HepG2 (cell line): Measurements from ENCODE around the gene S100A5. TPM values are rescaled to one million over a fixed set of nuclear protein-coding genes. Genes with fewer than 3 reads are reported as not detected.

Experiments used
- ERF ChIP-seq: IDR thresholded peaks from 2 replicates; pipeline ENCODE4 v1.6.1; 2018; ENCODE audit warnings: missing biosample characterization, missing genetic modification reagents
- GLMP ChIP-seq: sonication (generic); formaldehyde crosslinking; IDR thresholded peaks from 2 replicates; pipeline ENCODE4 v1.9.0; 2021; ENCODE audit warnings: missing genetic modification reagents, mild to moderate bottlenecking, borderline replicate concordance
- KAT8 ChIP-seq: IDR thresholded peaks from 2 replicates; pipeline ENCODE4 v1.6.1; 2016; ENCODE audit warnings: missing genetic modification reagents, missing compliant biosample characterization
- NFYB ChIP-seq: sonication (generic); formaldehyde crosslinking; IDR thresholded peaks from 2 replicates; pipeline ENCODE4 v1.4.0; 2020; ENCODE audit warnings: missing genetic modification reagents
- PRDM10 ChIP-seq: sonication (generic); formaldehyde crosslinking; IDR thresholded peaks from 2 replicates; pipeline ENCODE4 v1.4.0; 2020; ENCODE audit warnings: low read depth, missing genetic modification reagents
- REL ChIP-seq: sonication (generic); formaldehyde crosslinking; conservative IDR thresholded peaks from 2 replicates; pipeline ENCODE4 v1.8.0; 2022; ENCODE audit warnings: mild to moderate bottlenecking, missing genetic modification reagents, moderate library complexity
- RELA ChIP-seq: sonication (generic); formaldehyde crosslinking; IDR thresholded peaks from 2 replicates; pipeline ENCODE4 v1.4.0; 2020; ENCODE audit warnings: missing genetic modification reagents
- REPIN1 ChIP-seq: sonication (generic); formaldehyde crosslinking; IDR thresholded peaks from 2 replicates; pipeline ENCODE4 v1.8.0; 2022; ENCODE audit warnings: missing genetic modification reagents, low read depth, mild to moderate bottlenecking, borderline replicate concordance
- RNF219 ChIP-seq: sonication (generic); formaldehyde crosslinking; IDR thresholded peaks from 2 replicates; pipeline ENCODE4 v1.5.0; 2020; ENCODE audit warnings: mild to moderate bottlenecking, missing genetic modification reagents
- RXRB ChIP-seq: IDR thresholded peaks from 2 replicates; pipeline ENCODE4 v1.6.1; 2016; ENCODE audit warnings: borderline replicate concordance, missing genetic modification reagents, missing compliant biosample characterization
- SALL1 ChIP-seq: sonication (generic); formaldehyde crosslinking; IDR thresholded peaks from 2 replicates; pipeline ENCODE4 v1.8.0; 2022; ENCODE audit warnings: mild to moderate bottlenecking, missing genetic modification reagents
- SALL2 ChIP-seq: sonication (generic); formaldehyde crosslinking; IDR thresholded peaks from 2 replicates; pipeline ENCODE4 v1.8.1; 2023; ENCODE audit warnings: mild to moderate bottlenecking, missing genetic modification reagents, inconsistent platforms
- SIX4 ChIP-seq: sonication (generic); formaldehyde crosslinking; IDR thresholded peaks from 2 replicates; pipeline ENCODE4 v1.4.0; 2020; ENCODE audit warnings: missing genetic modification reagents
- SOX6 ChIP-seq, 2 experiments: fragments of 450-650 bp in 1 of 2; sonication (generic) in 1 of 2; formaldehyde crosslinking in 1 of 2; IDR thresholded peaks; 2 replicates each; pipeline versions ENCODE4 v1.4.0 to v1.6.1; 2017 to 2020; ENCODE audit warnings: antibody characterized with exemption in 1 of 2, mild to moderate bottlenecking in 1 of 2, missing genetic modification reagents in 1 of 2
- TCF12 ChIP-seq, 2 experiments: fragments of 450-650 bp in 1 of 2; sonication (generic) in 1 of 2; formaldehyde crosslinking in 1 of 2; IDR thresholded peaks; 2 replicates each; pipeline versions ENCODE4 v1.6.1 to v1.8.0; 2017 to 2022; ENCODE audit warnings: antibody characterized with exemption in 1 of 2, mild to moderate bottlenecking in 1 of 2, missing genetic modification reagents in 1 of 2, moderate library complexity in 1 of 2
- TEAD3 ChIP-seq: optimal IDR thresholded peaks from 2 replicates; pipeline ENCODE3; 2016; ENCODE audit warnings: borderline replicate concordance
- ZBTB3 ChIP-seq: sonication (generic); formaldehyde crosslinking; IDR thresholded peaks from 2 replicates; pipeline ENCODE4 v1.4.0; 2020; ENCODE audit warnings: low read depth, mild to moderate bottlenecking, moderate library complexity, missing genetic modification reagents, borderline replicate concordance
- ZNF138 ChIP-seq: sonication (generic); formaldehyde crosslinking; IDR thresholded peaks from 2 replicates; pipeline ENCODE4 v1.5.0; 2020; ENCODE audit warnings: mild to moderate bottlenecking, low read depth, missing genetic modification reagents
- ZNF337 ChIP-seq: sonication (generic); formaldehyde crosslinking; IDR thresholded peaks from 2 replicates; pipeline ENCODE4 v1.5.1; 2020; ENCODE audit warnings: missing genetic modification reagents, low read depth, mild to moderate bottlenecking, borderline replicate concordance
- ZNF354B ChIP-seq: sonication (generic); formaldehyde crosslinking; IDR thresholded peaks from 2 replicates; pipeline ENCODE4 v1.8.0; 2022; ENCODE audit warnings: mild to moderate bottlenecking, missing genetic modification reagents
- ZNF367 ChIP-seq: sonication (generic); formaldehyde crosslinking; IDR thresholded peaks from 2 replicates; pipeline ENCODE4 v1.4.0; 2020; ENCODE audit warnings: missing genetic modification reagents, borderline replicate concordance
- ZNF713 ChIP-seq: sonication (generic); formaldehyde crosslinking; IDR thresholded peaks from 2 replicates; pipeline ENCODE4 v1.4.0; 2020; ENCODE audit warnings: mild to moderate bottlenecking, missing genetic modification reagents
- ZSCAN20 ChIP-seq: sonication (generic); formaldehyde crosslinking; IDR thresholded peaks from 2 replicates; pipeline ENCODE4 v1.4.0; 2020; ENCODE audit warnings: missing genetic modification reagents, mild to moderate bottlenecking, borderline replicate concordance
- polyA plus RNA-seq, 8 experiments: library from polyadenylated mRNA; depleted of rRNA in 3 of 8; stranded (reverse) in 7 of 8; unstranded in 1 of 8; fragments of >200 nt; fragmentation: Illumina TruSeq in 4 of 8; extraction: Trizol in 4 of 8; gene quantifications; 2 replicates each; pipeline versions ENCODE4 v1.2.1 to v1.2.3, GENCODE V29; 2011 to 2016; ENCODE audit warnings: low read depth in 4 of 8, missing spikeins in 1 of 8, mixed read lengths in 1 of 8; ENCODE audit not compliant: insufficient read depth in 1 of 8
- total RNA-seq, 5 experiments: library from RNA; depleted of rRNA; stranded (reverse); fragments of >200 nt; fragmentation: Illumina TruSeq; extraction: Trizol; gene quantifications; 2 replicates each; pipeline ENCODE4 v1.2.3, GENCODE V29; 2016; ENCODE audit warnings: low read depth in 1 of 5

Gene S100A5
- total and polyA plus RNA-seq, 2 of the 13 experiments (the other 11 are each of a cell fraction or from before 2014, with no cell fraction given) = not detected

GRCh38 chr1:153572569-153573015 is 31.9 kb upstream of the S100A5 start (continued):
- TF ChIP-seq PRDM10 (no peak), ZNF354B (CRISPR knock-in tag) (no peak), RELA (CRISPR knock-in tag) (no peak), SALL1 (CRISPR knock-in tag) (peak; percentile 45; the same call in 1 of the 2 replicates), RXRB (0 out of 2 replicates have a peak, but pooled peaks have one; percentile 38), ERF (CRISPR knock-in tag) (0 out of 2 replicates have a peak, but pooled peaks have one; percentile 40), ZNF367 (CRISPR knock-in tag) (no peak), GLMP (no peak), SALL2 (CRISPR knock-in tag) (0 out of 2 replicates have a peak, but pooled peaks have one; percentile 29), TCF12 (IDR thresholded peaks at IDR 0.05) (no peak), TCF12 (CRISPR knock-in tag; IDR thresholded peaks at IDR 0.05) (no peak), KAT8 (CRISPR knock-in tag) (0 out of 2 replicates have a peak, but pooled peaks have one; percentile 34), TEAD3 (CRISPR knock-in tag) (peak; percentile 57), NFYB (CRISPR knock-in tag) (no peak), ZBTB3 (CRISPR knock-in tag) (no peak), ZSCAN20 (no peak), ZNF713 (CRISPR knock-in tag) (no peak), REL (no peak), RNF219 (no peak), ZNF337 (CRISPR knock-in tag) (no peak), SOX6 (IDR thresholded peaks at IDR 0.05) (no peak), SOX6 (CRISPR knock-in tag; IDR thresholded peaks at IDR 0.05) (no peak), ZNF138 (no peak), REPIN1 (0 out of 2 replicates have a peak, but pooled peaks have one; percentile 29), SIX4 (CRISPR knock-in tag) (no peak)
